Heart left ventricle (tissue), 13 donors: ENCODE data around the gene COQ5.

Experiments
- POLR2A ChIP-seq, 2 donors: fragments of 450-650 bp; IDR thresholded peaks; one replicate each; pipeline ENCODE4 v1.6.1; 2017; ENCODE audit warnings: antibody characterized with exemption in 2 of 2, mild to moderate bottlenecking in 2 of 2, moderate library complexity in 2 of 2
- TF ChIP-seq, protein P1 (sequence below), 12 donors: fragments of 200-600 bp; sonication (generic) in 4 of 12; IDR thresholded peaks; one replicate each; pipeline versions ENCODE4 v1.5.0 to v1.8.0; 2018 to 2022; ENCODE audit warnings: antibody characterized with exemption in 12 of 12, mild to moderate bottlenecking in 5 of 12
- donor health status: ischemic (EF 13 %, LVEDD 7.1; RV severe dilation, severe dysfunction).
- donor health status: DM: no; HTN: yes; CAD: no.
- donor health status: DM: no; HTN: no; CAD: no.
- donor health status: ischemic (EF 25% LVEDD 6.9; RV normal size, moderate dysfunction).
- donor health status: ischemic (EF 25% LVEDD 5.7; RV mildly dilated, moderate dysfunction).
- donor health status: ischemic (EF 35%, LVEDD 5.7; RV mildly dilated, moderate dysfunction).
- donor health status: nonischemic (EF 11% LVEDD 7.7; RV severe dilation, severe dysfunction).
- donor health status: DM: yes; HTN: yes; CAD: no.
- donor health status: PGD.
- donor health status: ischemic (EF 29% LVEDD 5.4; RV normal size, mild dysfunction).
- donor health status: nonischemic (EF 23%, LVEDD 6.1; RV moderate dilation, normal function).

DNA sequence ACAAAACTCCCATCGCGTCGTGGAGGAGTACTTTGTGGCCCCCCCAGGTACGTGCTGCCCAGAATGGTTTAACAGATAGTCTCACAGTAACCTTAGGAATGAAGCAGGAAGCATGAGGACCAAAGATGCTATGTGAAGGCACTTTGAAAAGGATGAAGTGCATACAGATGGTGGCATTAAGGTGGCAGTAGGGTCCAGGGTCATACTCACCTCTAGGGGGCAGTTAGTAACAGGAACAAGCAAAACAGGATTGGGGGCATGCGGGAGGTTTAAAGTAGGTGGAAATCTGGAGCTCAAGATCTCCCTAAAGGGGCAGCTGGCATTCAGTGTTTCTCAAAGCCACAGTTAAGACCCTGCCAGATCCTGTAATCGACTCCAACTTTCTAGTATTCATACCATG is 71.8 kb downstream of the COQ5 start:
- no peak for TF ChIP-seq POLR2A (IDR thresholded peaks at IDR 0.05)
- TF ChIP-seq, protein P1, sequence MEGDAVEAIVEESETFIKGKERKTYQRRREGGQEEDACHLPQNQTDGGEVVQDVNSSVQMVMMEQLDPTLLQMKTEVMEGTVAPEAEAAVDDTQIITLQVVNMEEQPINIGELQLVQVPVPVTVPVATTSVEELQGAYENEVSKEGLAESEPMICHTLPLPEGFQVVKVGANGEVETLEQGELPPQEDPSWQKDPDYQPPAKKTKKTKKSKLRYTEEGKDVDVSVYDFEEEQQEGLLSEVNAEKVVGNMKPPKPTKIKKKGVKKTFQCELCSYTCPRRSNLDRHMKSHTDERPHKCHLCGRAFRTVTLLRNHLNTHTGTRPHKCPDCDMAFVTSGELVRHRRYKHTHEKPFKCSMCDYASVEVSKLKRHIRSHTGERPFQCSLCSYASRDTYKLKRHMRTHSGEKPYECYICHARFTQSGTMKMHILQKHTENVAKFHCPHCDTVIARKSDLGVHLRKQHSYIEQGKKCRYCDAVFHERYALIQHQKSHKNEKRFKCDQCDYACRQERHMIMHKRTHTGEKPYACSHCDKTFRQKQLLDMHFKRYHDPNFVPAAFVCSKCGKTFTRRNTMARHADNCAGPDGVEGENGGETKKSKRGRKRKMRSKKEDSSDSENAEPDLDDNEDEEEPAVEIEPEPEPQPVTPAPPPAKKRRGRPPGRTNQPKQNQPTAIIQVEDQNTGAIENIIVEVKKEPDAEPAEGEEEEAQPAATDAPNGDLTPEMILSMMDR (IDR thresholded peaks at IDR 0.05): peak in 3 of 12 donors; percentile 16 to 27 (median 26)
